Amygdala (tissue), 56 donors: ENCODE results near the gene HES4.

Experiments used
- DNase-seq, 56 donors: peaks; one replicate each; lab custom pipeline; 2025; lab: John Stamatoyannopoulos, UW

Gene HES4

GRCh38 chr1:954927-955326, 45.0 kb downstream of the HES4 start:
- no peak for DNase-seq

- DNase-seq = no peak
These were observed 46.2 kb downstream of the HES4 start for GRCh38 chr1:953524-954320.

- no peak for DNase-seq
These were observed 47.3 kb downstream of the HES4 start for GRCh38 chr1:952603-953002.

- DNase-seq = no peak
These were observed 47.7 kb downstream of the HES4 start for GRCh38 chr1:952201-952600.

- no peak for DNase-seq
These were observed 48.5 kb downstream of the HES4 start for GRCh38 chr1:951364-951763.

GRCh38 chr1:950881-951280, 49.0 kb downstream of the HES4 start:
- no peak for DNase-seq

GRCh38 chr1:950268-950667, 49.6 kb downstream of the HES4 start:
- no peak for DNase-seq
